Activated CD4-positive, alpha-beta T cell treated with anti-CD3 and anti-CD28 coated beads for 4 hours (primary cell): ENCODE results near the gene PLA2G10.
"Not testable (repeated sequence)": the region's sequence is repeated elsewhere in the genome, so short reads cannot be mapped to it uniquely, and the experiment has no call there.

ENCODE experiments used
- DNase-seq, 2 donors: peaks; one replicate each; pipeline ENCODE4 v3.0.0-alpha.2; 2020

The PLA2G10 gene

DNA sequence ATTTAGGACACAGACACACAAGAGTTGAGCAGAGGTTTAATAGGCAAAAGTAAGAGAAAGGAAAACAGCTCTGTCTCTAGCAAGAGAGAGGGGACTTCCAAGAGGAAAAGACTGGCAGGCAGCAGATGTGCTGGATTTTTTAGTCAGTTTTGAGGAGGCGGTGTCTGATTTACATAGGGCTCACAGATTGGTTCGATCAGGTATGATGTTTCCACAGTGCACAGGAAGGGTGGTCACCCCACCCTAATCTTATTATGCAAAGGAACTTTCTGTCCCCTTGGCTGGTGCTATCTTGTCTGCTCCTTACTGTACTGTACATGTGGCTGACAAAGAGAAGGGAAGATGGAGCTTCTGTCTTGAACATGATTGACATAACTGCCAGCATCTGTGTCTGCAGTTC lies 36.0 kb downstream of the PLA2G10 start:
- DNase-seq, result no peak

DNA sequence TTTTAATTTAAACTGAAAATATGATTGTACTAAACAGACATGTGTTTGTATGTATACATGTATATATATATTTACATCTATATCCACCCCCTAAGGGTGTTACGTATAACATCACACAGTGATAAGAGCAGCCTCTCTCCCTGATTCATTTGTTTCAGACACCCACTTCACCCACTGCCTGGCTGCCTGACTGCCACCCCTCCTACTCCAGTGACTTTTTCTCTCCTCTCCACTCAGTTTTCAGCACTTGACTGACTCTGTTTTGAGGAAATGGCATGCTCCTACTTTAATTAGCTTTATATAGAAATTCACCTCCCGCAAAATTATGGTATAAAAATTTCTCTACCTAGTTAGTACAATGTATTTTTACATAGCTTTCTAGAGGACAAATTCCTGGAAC lies 41.4 kb downstream of the PLA2G10 start:
- DNase-seq, result no peak

DNA sequence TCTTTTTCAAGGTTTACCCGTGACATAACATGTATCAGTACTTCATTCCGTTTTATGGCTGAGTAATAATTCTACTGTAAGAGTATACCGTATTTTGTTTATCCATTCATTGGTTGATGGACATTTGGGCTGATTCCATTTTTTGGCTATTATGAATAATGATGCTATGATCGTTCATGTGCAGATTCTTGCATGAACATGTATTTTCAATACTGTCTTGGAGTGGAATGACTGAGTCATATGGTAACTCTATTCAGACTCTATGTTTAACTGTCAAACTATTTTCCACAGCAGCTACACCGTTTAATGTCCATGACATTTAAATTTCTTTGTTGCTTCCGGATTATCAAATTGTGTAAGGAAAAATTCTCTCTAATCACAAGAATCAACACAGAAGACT lies 43.5 kb downstream of the PLA2G10 start:
- DNase-seq, result no peak

DNA sequence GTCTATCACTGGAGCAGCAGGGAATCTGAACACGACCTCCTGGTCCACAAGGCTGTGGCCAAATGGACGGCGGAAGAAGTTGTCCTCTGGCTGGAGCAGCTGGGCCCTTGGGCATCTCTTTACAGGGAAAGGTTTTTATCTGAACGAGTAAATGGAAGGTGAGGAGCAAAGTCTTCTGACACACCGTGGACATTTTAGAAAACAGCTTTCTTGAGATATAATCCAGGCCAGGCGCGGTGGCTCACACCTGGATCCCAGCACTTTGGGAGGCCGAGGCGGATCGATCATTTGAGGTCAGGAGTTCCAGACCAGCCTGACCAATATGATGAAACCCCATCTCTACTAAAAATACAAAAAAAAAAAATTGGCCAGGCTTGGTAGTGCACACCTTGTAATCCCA lies 44.3 kb downstream of the PLA2G10 start:
- DNase-seq, result no peak

DNA sequence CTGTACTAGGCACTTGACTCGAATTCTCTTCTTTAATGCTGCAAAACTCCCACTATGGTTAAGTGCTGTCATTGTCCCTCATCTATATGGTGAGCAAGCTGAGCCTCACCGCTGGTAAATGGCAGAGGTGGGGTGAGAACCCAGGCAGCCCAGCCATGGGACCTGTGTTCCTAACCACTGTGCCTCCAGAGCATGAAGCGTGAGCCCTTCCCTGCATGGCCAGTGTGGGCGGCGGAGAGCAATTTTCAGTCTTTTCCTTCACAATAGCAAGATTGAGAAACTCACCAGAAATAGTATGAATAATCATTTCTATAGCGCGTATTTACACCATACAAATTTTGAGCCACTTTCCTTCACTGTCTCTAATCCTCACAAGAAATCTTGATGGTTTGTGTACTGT lies 52.2 kb downstream of the PLA2G10 start:
- no peak for DNase-seq

DNA sequence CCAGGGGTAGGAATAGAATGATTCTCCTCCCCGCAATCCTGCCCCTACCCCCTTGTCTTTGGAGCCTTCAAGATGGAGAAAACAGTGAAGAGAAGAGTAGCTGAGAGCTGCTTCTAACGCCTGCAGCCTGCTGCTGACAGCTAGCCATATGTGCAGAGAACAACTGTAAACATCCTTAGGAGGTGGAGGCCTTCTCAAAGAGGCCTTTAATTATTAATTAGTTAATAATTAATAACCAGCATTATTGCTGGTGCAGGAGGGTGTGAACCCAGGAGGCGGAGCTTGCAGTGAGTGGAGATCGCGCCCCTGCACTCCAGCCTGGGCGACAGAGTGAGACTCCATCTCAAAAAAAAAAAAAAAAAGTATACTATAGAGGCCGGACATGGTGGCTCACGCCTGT lies 52.9 kb downstream of the PLA2G10 start:
- no peak for DNase-seq

DNA sequence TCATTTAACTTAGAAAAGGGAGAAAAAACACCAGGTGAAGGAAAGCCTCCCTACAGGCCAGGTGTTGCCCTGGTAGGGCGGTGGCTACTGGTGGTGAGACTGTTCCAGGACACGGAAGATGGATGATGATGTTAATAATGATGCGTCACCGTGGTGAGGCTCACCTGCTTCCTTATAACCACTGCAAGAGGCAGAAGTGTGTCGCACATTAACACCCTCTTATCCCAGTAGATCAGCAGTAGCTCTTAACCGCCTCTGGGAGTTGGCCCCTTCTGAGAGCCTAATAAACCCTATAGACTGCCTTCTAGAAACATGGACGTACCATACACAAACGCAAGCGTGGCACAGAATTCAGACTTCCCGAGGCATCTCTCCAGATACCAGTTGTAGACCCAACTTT lies 53.6 kb downstream of the PLA2G10 start:
- no peak for DNase-seq

DNA sequence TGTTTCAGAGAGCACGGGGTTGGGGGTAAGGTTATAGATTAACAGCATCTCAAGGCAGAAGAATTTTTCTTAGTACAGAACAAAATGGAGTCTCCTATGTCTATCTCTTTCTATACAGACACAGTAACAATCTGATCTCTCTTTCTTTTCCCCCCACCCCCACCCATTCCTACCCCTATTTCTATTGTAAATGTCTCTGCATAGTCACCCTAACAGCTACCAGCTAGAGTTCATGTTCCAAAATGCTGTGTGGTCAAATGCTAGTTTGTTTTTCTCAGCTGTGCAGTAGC lies 57.2 kb downstream of the PLA2G10 start:
- not testable (repeated sequence) for DNase-seq

DNA sequence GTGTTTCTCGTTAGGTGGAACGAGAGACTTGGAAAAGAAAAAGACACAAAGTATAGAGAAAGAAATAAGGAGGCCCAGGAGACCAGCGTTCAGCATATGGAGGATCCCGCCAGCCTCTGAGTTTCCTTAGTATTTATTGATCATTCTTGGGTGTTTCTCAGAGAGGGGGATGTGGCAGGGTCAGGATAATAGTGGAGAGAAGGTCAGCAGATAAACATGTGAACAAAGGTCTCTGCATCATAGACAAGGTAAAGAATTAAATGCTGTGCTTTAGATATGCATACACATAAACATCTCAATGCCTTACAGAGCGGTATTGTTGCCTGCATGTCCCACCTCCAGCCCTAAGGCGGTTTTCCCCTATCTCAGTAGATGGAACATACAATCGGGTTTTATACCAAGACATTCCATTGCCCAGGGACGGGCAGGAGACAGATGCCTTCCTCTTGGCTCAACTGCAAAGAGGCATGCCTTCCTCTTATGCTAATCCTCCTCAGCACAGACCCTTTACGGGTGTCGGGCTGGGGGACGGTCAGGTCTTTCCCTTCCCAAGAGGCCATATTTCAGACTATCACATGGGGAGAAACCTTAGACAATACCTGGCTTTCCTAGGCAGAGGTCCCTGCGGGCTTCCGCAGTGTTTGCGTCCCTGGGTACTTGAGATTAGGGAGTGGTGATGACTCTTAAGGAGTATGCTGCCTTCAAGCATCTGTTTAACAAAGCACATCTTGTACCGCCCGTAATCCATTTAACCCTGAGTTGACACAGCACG lies 57.7 kb downstream of the PLA2G10 start:
- not testable (repeated sequence) for DNase-seq

DNA sequence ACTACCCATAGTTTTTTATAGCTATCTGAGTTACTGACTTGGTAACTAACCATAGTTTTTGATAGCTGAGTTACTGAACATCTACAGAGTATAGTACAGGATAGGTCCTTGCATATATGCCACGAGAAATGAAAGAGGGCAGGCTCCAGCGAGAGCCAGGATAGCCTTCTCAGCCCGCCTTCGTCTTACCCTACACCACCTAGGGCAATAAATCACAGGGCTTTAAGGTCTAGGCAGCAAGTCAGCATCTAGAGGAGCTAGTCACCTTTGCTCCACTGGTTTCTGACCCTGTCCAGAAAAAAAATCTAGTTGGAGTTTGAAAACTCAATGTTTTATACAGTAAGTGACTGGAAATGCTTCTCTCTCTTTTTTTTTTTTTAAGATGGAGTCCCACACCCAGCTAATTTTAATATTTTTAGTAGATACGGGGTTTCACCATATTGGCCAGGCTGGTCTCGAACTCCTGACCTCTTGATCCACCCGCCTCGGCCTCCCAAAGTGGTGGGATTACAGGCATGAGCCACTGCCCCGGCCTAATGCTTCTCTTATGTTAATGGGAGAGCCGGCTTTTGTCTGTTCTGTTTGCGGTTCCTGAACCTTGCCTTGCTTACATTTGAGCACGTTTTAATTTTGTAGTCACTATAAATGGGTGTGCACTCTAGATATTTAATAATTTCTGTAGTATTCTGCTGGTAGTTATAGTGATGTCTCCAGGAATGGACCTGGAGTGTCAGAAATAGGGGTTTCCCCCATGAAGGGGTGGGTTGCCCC lies 58.5 kb downstream of the PLA2G10 start:
- DNase-seq, result no peak

DNA sequence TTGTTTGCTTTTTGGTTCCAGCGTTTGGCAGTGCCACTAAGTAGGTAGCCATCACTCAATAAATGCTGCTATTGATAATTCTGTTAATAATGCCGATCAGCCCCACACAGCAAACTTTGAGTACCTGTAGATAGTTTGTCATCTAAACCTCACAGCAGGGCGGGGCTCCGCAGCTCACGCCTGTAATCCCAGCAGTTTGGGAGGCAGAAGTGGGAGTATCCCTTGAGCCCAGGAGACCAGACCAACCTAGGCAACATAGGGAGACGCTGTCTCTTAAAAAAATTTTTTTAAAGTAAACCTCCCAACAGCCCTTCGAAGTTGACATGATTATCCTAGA lies 59.8 kb downstream of the PLA2G10 start:
- no peak for DNase-seq

DNA sequence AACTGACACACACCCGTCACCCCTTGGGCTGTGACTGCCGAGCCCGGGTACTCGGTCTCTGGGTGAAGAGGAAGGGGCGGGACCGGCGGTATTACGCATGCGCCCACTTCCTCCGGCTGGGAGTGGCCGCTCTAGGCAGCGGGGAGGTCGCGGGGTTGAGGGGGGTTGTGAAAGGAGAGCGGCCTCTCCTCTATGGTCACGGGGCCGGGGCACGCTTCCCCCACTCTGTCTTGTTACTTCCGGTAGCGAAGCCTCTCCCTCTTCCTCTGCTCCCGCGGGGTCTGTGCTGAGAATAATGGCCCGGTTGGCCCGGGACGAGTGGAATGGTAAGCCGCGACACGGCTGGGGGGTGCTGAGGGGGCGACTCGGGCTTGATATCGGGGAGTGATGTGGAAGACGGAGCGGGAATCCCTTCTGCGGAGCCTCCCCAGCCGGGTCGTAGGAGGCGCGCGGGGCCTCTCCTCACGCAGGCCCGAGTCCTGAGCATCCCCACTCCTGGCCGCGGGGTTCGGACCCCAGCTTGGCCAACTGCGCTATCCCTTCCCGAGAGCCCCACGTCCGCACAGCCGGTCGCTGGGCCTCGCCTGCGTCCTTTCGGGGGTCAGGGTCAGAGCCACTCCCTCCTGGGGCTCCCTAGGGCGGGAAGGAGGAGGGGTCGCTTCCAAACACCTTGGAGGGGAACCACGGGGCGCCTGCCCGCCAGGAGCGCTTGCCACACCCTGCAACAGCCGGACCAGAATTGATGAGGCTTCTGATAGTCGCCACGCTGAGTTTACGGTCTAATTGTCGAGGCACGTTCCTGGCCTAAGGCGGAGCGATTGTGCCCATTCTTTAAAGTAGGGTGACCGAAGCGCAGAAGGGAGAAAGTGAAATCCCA lies 61.2 kb downstream of the PLA2G10 start, which contains the start of gene BFAR:
Gene BFAR (plus strand): TSS at position 259 of the 877 bp plus-strand sequence. CDS start 11,396 bp downstream, outside the sequence.
- peak; percentile 98 to 99 for DNase-seq

DNA sequence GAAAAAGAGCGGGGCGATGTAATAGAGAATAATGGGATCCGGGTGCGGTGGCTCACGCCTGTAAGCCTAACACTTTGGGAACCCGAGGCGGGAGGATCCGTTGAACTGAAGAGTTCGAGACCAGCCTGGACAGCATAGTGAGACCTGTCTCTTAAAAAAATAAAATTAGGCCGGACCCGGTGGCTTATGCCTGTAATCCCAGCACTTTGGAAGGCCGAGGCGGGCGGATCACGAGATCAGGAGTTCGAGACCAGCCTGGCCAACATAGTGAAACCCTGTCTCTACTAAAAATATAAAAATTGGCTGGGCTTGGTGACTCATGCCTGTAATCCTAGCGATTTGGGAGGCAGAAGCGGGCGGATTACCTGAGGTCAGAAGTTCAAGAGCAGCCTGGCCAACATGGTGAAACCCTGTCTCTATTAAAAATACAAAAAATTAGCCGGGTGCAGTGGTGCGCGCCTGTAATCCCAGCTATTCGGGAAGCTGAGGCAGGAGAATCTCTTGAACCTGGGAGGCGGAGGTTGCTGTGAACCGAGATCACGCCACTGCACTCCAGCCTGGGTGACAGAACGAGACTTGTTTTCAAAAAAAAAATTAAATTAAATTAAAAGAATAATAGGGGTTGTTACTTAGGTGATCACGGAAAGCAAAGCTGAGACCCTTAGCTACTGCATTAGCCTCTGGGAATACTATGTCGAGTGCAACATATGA lies 63.3 kb downstream of the PLA2G10 start:
- not testable (repeated sequence) for DNase-seq

DNA sequence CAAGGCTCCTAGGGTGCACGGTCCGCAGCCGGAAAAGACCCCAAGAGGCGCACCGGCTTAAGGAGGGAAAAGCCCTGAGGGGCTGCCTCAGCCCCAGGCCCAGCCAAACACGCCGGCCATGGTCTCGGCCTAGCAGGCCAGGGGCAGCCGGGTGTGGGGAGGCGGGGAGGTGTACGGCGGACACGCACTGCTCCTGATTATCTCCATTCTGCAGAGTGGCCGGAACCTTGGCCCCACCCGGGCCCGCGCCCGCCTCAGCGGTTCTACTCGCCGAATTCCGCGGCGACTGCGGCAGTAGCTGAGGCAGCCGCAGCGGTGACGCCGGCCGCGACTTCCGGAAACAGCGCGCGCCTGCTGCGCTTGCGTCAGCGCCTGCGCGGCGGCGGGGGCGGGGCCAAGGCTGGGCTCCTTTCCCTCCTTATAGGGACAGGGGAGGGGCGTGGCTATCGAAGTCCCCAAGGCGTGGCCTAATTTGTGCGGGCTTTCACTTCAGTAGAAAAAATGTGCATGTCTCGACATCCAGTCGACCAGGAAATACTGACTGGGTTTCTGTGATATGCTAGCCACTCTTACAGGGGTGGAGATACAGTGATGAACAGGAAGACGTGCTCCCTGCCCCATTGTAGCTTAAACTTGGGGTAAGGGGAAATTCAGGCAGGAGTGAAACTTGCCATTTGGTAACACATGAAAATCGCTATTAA lies 64.0 kb downstream of the PLA2G10 start, which contains the start of gene PARN:
Gene PARN (minus strand): TSS at position 342 of the 701 bp plus-strand sequence. CDS start 135 bp downstream, at position 207.
- peak; percentile 98 for DNase-seq

DNA sequence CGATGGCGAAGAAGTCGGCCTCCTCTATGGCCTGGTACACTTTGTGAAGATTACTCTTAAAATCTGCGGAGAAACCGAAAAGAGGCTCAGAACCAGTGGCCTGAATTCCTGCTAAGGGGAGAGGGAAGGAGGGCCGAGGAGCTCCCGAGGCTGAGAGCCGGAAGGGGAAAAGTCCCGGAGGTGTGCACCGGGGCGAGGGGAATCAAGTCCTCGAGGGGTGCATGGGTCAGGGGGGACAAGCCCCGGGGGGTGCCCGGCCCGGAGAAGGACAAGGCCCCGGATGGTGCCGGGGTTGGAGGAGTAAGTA lies 64.5 kb downstream of the PLA2G10 start:
- peak in 1 of 2 donors; percentile 16 for DNase-seq

DNA sequence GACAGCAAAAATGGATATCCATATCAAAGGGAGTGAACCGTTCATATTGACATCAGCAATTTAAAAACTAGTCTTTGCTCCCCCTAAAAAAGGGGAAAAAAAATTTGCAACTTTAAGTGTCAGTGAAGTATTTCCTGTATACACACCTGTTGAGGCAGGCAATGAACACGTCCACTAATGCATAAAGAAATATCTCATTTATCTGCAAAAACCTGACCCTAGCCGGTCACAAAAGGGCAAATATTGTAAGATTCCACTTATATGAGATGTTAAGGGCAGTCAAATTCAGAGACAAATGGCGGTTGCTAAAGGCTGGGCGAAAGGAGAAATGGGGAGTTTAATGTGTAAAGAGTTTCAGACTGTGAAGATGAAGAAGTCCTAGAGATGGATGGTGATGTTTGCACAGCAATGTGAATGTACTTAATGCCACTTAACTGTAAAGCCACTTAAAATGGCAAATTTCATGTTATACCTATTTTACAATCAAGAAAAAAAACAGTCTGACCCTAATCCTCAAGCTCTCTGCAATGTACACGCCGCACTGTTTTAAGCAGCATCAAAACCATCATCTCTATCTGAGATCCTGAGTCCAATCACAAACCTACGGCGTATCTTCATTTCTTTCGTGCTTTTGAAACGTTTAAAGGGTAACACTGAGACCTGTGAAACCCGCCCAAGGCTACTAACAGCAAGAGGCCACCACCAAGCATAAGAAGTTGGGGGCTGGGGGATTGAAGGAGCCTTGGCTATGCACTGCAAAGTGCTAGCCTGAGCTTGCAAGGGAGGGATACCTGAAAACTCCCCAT lies 65.1 kb downstream of the PLA2G10 start:
- DNase-seq, result peak in 1 of 2 donors; percentile 8

DNA sequence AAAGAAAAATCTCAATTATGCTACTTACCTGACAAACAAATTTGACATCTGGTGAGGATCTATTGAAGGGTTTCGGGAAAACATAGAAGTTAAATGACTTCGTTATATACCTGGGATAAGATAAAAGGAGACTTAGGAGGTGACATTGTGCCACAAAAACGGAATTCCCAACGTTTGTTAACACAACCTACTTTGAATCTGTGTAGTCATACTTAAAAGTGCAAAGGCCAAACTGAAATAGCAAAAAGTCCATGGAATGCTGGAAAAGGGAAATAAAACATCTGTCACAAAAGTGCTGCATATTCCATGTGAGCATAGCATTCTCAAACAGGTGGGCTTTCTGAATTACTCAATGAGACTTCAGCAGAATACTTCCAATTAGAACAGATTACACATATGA lies 67.0 kb downstream of the PLA2G10 start:
- no peak for DNase-seq
